ENCODE results near the gene ECT2.
"Not testable (repeated sequence)": the region's sequence is repeated elsewhere in the genome, so short reads cannot be mapped to it uniquely, and the experiment has no call there.

Gene ECT2

DNA sequence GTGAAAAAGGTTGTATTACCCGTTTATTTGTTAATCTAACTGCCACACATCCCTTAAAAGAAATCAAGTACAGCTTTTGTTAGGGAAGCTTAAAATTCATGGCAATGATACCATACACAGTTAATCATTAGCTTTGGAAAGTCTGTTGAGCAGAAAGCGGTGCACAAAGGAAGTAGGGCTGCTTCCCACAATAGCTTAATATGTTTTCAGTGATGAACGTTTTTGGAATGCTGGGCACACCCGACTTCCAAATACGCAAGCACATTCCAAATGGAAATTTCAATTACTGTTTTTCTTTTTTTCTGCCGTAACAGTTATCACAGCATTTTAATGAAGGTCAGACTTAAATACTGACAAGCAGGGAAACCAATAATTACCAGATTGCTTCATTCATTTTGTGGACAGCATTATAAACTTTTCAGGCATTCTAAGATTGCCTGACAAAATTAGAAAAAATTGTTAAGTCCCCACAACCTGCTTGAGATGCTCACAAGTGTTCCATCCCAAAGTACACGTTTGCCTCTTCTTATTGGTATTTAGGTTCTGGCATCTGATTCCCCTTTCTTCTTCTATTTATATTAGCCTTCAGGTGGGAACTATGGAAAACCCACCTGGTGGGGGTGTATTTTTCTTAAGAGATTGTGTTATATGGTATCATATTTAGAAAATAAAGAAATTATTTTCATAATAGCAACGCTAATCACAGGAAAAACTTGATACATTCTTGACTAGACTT lies 1.1 kb upstream of the ECT2 start:
- no peak for DNase-seq

DNA sequence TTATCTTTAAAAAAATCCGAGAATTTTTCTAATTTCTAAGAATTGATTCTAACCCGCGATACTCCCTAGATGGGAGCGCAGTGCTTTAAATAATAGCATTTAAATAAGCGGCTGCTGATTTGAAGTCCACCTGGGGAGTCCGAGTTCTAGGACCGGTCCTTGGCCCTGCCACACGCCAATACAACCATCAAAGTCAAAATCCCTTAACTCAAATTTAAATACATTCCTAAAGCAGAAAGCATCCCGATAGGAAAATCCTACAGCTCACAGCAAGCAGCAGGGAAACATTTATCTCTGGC lies 508 bp upstream of the ECT2 start:
- DNase-seq: no peak

DNA sequence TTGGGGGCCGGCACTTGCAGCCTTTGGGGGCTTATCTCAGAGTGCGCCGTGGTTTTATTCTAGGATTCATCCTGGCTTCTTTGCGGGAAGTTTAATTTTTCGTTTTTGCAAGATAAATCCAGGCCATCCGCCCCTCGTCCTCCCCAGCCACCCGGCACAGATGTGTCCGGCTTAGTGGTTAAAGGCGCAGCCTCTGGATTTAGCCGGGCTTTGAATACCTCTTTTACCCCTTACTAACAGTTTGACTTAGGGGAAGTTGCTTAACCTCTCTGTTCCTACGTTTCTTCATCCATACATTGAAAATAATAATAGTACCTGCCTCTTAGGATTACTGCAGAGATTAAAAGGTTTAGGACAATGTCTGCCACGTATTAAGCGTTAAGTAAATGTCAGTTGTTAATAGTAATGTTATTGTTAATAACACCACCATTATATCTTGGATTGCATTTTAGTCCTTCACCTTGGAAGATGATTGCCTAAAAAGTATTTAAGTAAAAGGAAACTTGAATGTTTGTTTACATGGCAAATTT lies 714 bp downstream of the ECT2 start:
- DNase-seq: peak in 1 of 2 donors; percentile 16

DNA sequence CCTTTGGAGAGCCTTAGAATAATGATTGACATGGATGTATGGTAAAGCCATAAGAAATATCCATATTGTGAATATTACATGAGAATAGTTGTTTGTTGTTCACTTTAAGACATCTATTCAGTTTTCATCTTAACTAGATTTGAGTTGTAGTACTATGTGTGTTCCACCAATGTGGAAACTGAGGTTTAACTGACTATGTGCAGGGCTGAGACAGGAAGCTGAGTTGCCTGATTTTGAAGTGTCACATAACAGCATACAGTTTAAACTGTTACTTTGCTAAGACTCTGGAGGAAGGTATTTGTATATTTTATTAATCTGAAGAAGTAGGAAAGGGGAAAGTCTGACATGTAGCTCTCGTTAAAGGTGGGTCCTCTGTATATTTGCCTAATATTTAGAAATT lies 2.1 kb downstream of the ECT2 start:
- DNase-seq: no peak

DNA sequence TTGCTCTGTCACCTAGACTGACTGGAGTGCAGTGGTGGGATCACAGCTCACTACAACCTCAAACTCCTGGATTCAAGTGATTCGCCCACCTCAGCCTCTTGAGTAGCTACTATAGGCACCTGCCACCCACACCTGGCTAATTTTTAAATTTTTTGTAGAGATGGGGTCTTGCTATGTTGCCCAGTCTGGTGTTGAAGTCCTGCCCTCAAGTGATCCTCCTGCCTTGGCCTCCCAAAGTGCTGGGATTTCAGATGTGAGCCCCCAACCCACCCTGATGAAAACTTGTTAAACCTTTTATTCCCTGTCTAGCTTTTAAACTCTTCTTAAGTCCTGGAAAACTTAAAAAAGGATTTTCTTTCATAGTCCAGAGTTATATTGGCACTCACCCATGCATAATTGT lies 2.6 kb downstream of the ECT2 start:
- no peak for DNase-seq

DNA sequence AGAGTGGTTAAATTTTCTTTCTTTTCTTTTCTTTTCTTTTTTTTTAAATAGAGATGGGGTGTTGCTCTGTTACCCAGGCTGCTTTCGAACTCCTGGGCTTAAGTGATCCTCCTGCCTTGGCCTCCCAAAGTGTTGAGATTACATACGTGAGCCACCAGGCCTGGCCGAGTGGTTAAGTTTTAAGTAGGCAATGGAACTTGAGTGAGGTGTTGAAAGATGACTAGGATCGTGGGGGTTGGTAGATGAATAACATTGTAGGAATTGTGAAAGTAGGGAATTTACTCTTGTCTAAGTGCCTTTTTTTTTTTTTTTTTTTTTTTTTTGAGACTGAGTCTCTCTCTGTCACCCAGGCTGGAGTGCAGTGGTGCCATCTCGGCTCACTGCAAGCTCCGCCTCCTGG lies 9.9 kb downstream of the ECT2 start:
- not testable (repeated sequence) for DNase-seq

DNA sequence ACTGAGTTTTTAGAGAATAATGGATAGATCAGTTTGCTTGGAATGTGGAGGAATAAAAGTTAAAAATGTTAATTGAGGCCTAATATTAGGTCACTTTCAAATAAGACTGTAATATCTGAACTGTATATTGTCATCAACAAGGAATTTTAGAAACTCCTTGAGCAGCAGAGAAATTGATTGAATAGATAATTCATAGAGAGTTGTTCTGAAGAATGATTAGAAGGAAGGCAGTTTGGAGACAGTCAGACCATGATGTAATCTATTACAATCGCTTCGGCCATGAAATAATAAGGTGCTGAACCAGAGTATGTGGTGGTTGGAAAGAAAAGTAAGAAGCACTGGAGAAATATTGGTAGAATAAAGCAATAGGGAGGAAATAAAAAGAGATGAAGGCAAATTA lies 15.7 kb downstream of the ECT2 start:
- DNase-seq: no peak

DNA sequence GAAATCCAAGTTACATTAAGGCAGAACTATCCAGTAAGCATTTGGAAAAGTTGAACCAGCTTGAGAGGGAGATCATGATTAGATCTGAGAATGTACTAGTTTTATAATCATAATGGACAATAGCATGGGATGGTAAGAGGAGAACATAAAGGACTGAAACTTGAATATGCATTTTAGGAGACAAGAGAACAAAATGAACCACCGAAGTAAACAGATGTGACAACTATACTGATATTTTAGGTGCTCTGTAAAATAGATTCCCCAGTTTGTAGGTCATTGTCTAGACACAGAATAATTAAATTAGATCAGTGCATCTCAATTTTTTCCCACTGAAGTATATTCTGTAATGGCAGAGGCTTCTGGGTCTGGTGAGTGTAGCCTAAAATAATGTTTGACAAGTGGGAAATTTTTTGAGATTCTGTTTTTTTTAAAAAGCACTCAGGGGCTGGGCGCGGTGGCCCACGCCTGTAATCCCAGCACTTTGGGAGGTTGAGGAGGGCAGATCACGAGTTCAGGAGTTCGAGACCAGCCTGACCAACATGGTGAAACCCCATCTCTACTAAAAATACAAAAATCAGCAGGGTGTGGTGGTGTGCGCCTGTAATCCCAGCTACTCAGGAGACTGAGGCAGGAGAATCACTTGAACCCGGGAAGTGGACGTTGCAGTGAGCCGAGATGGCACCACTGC lies 16.3 kb downstream of the ECT2 start:
- no peak for DNase-seq

DNA sequence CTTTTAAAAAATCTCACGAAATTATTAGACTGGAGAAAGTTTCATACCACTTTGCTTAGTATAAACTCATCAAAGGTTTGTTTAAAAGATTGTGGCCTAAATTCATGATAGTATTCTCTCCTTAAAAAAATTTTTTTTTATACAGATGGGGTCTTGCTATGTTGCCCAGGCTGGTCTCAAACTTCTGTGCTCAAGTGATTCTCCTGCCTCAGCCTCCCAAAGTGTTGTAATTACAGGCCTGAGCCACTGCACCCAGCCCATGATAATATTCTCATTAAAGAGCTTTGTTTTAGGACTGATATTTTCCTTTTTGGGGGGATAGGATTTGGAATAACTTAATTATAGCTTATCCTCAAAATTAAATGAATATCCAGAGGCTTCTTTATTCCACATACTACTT lies 19.9 kb downstream of the ECT2 start:
- no peak for DNase-seq

DNA sequence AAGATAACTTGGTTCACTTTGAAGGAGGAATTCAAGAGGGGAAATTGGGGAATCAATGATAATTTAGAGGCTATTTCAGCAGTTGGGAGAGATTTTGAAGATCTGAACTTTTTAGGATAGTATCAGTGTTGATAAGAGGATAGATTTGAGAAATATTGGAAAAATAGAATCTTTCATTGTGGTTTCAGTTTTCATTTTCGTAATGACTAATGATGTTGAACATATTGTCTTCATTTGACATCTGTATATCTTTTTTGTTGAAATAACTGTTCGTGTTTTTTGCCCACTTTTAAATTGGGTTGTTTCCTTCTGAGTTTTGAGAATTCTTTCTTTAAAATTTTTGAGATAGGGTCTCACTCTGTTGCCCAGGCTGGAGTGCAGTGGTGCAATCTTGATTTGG lies 21.1 kb downstream of the ECT2 start:
- no peak for DNase-seq

DNA sequence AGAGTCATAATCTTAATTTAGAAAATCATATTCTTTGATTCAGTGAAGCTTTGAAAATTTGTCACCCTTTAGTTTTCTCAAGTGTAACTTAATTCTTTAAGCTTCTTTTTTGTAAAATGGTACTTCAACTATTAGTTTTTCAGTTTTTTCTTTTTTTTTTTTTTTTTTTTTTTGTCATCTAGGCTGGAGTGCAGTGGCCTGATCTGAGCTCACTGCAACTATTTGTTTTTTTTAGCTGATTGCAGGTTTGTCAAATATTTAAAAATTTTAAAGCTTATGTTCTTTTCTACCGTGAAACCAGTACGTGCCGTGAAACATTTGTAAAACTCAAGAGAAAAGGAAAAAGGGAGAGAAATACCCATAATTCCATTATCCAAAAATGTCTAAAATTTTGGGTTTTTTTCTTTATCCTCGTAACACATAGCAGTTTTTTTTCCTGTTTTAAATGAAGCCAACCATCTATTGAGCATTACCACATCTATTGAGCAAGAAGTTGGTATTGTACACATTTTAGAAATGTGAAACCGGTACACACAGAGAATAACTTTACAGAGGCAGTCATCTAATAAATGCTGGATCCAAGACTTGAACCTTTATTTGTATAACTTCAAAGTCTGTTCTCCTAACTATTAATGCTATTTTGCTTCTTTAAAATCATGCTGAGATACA lies 25.7 kb downstream of the ECT2 start:
- no peak for DNase-seq

DNA sequence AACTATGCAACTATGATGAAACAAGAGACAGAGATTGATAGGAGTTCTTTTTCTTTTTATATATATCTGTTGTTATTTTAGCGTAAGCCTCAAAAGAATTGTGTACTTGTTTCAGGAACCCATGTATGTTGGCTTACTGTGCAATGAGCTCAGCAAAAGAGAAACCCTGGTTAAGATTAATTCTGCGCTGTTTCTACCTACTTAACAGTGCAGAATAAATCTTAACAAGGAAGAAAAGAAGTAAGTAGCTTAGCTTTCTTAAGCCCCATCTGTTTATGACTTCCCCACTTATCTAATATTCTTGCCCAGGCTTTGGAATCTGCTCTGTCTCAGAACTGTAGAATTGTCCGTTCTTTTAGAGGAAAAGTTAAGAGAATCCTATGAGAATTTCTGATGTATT lies 27.4 kb downstream of the ECT2 start:
- no peak for DNase-seq

DNA sequence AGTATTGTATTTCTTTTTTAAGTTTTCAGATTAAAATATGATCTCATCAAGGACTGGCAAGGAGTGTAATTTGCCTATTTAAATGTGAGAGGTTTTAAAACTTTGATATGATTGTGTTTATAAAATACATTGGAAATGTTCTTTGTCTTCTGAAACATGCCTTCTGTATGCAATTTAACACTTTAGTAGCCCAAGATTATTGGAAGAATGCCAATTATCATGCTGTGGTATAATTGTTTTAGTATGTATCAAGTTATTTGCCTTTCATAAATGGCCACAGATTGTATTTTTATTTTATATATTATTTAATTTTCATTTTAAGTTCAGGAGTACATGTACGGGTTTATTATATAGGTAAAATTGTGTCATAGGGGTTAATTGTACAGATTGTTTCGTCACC lies 31.7 kb downstream of the ECT2 start:
- no peak for DNase-seq

DNA sequence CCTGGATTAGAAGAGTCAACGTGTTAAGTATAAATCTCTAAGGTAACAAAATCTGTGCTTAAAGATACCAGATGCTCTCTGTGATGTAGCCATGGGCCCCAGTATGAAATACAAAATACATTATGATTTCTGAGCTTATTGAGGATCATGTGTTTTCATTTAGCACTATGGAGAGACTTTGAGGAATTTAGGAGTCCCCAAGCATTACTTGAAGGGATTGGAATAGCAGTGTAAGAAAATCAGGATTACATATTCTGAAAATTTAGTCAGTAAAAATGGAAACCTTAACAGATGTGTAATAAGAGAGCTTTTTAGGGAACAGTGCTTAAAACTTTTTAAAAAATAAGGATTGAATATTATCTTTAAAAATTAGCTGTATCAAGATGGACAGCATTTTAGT lies 35.5 kb downstream of the ECT2 start:
- no peak for DNase-seq

DNA sequence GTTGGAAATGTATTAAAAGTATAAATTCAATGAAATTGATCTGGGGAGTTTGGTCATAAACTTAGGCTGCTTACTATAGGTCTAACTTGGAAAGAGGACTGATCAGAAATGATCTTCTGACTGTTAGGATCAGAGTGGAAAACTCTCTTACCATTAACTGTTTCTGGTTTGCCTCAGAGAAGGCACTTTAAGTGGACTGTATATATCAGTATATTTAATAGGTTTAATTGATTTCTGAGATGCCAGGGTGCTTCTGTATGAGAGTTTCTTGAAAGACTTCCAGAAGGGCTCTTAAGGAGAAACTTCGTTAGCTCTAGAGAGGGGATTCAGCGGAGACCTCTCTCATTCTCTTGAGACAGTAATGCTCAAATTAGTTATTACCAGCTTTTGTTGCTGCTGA lies 36.5 kb downstream of the ECT2 start:
- no peak for DNase-seq

DNA sequence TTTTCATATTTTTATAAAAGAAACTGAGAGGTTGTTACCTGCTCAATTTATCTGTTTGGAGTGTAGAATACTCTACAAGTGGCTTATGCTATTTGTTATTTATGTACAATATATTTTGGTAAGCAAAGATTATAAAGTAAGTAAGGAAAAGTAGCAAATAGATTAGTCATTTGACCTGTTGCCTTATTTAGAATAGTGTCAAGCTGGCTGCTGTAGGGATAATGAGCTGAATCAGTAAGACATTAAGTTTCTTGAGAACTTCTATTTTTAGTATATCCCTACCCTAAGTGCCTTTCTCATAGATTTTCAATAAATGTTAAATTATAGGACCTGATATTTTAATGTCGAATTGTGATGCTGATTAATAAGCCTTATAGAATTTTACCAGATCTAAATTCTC lies 37.2 kb downstream of the ECT2 start:
- no peak for DNase-seq

DNA sequence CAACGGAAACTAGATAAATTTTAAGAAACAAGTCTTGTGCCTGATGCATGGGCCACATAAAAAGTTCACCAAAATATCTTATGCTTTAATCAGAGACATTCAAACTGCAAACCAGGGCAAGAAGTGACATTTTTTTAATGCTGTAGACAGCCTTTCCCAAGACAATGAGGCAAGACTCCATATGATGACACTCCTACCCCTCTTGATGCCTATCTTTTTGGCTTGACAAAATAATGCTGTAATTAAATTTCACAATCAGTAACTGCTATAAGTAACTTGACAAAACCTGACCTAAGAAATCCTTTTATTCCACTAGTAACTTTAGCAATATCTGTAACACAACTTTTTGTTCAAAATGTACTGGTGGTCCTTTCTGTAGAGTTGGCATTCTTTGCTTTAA lies 48.7 kb downstream of the ECT2 start:
- no peak for DNase-seq

DNA sequence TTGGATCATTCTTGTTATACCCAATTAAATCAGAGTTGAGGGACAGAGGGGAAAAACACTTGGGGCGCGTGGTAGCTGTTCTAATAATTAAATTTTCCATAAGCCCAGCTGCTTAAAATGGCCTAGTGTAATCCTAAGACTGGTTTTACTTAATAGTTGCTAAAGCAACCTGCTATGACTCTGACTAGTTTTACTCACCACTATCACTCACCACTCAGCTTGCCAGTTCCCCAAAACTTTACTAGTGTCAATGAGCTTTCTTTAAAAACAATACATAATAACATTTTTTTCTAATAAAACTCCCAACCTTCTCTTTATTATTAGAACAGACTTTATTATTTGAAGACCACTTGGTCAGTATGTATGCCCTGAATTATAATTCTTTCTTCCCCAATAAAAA lies 49.6 kb downstream of the ECT2 start:
- no peak for DNase-seq

DNA sequence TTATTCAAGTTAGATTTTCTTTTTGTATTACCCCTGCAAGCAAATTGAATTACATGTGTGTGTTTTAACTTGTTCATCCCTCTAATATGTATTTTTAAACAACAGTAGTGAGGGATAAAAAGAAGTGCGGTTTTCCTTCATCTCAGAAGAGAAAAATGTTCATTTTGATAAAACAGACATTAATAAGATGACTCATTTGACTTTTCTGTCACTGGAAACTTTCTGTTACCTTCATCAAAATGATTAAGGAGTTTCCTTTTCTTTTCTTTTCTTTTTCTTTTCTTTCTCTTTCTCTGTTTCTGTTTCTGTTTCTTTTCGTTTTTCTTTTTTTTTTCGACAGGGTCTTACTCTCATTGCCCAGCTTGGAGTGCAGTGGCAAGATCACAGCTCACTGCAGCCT lies 53.0 kb downstream of the ECT2 start:
- DNase-seq: no peak

DNA sequence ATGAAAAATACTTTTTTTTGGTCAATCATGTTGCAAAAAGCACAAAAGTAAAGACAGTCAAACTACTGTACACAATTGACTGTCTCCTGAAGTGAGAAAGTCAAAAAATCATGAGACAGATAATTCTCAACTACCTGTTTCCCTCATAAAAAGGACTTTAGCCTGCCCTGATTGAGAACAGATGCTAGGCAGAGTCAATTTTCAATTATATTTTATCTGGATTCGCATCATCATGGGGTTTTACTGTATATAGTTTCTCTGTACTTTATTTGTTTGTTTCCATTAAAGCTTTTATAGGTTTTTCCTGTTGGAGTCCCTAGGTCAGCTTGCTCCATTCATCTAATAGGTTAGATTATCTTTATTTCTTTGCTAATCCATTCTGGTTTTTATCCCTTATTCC lies 53.8 kb downstream of the ECT2 start:
- no peak for DNase-seq

DNA sequence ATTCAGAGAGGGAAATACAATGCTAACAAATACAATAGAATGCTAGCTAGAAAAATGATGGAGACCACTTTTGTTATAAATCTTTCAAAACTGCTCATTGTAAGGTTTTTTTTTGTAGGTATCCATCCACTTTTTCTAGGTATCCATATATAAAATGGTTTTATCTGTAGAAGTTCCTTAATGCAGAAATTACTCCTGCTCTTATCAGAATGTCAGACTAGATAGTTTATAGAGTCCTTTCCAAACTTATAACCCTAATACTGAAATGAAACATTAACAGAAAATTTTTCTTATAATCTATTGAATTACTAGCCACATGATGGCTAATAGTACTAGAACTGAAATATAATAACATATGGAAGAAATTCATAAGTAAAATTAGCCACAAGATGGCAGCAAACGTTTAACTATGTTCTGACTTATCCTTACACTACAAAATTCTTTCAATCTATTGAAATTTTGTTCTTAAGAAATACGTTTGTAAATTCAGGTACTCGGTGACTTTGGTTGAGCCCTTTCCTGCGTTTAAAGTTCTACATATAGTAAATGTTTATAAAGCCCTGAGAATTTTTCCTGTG lies 58.5 kb downstream of the ECT2 start:
- peak in 1 of 2 donors; percentile 41 for DNase-seq

DNA sequence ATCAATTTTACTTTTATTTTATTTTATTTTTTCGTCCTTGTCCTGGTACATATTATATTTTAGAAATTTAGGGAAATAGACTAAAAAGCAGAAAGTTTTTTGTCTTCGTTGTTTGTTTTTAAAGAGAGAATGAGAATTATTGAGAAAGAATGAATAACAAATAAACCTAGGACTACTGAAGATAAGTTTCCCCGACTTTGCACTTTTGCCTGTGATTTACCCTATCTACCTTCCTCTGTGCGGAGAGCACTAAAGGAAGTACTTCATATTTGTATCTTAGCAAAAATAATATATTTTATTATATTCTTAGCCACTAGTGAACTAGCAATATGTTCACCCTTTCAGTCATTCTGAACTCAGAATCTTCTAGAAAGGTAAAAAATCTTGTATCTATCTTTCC lies 60.6 kb downstream of the ECT2 start:
- no peak for DNase-seq

DNA sequence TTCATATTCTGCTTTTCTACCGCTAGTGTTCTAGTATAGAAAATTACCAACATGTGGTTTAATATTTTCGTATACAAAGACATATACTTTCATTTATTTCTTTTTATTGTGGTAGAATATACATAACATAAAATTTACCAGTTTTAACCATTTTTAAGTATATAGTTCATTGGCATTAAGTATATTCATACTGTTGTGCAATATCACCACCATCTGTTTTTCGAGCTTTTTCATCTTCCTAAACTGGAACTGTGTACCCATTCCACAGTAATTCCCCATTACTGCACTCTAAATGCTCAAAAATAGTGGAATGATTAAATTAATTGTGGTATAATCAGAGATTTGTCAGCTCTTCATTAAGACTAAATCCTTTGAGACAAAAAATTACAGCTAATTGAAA lies 62.9 kb downstream of the ECT2 start:
- DNase-seq: no peak

DNA sequence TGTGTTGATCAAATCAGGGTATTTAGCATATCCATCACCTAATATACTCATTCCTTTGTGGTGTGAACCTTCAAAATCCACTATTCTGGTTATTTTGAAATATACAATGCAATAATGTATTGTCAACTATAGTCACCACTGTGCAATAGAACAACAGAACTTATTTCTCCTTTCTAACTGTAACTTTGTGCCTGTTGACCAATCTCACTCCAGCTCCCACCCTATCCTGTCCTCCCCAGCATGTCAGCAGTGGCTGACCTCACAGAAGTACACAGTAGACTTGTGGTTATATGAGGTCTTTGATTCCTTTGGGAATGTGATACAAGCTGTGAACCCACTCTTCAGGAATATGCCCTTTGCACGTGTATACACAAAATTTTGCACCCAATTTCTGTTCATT lies 64.2 kb downstream of the ECT2 start:
- DNase-seq: no peak
